A549 (cell line): ENCODE measurements around the gene SPECC1L.

Experiments
- BHLHE40 ChIP-seq: IDR thresholded peaks from 2 replicates; pipeline ENCODE4 v1.6.1; 2012; ENCODE audit warnings: low read depth, low read length, inconsistent platforms
- CHD2 ChIP-seq: fragments of 150-350 bp; IDR thresholded peaks from 2 replicates; pipeline ENCODE4 v1.6.1; 2014; ENCODE audit warnings: low read length; ENCODE audit not compliant: partially characterized antibody
- CTCF ChIP-seq: fragments of >200 bp; sonication (Bioruptor Twin); formaldehyde crosslinking; IDR thresholded peaks from 3 replicates; pipeline ENCODE4 v1.5.1; 2016
- EP300 ChIP-seq, 2 experiments: fragments of >200 bp; sonication (Bioruptor Twin); formaldehyde crosslinking; IDR thresholded peaks; 2 replicates in 1 of 2; 3 replicates in 1 of 2; pipeline ENCODE4 v1.6.1; 2016 to 2017
- MAX ChIP-seq: IDR thresholded peaks from 2 replicates; pipeline ENCODE4 v1.6.1; 2012
- NPAS2 ChIP-seq: fragments of 250-450 bp; sonication (Bioruptor Pico); IDR thresholded peaks from 2 replicates; pipeline ENCODE4 v1.8.0; 2022; ENCODE audit warnings: mild to moderate bottlenecking, moderate library complexity, borderline replicate concordance
- POLR2A ChIP-seq: IDR thresholded peaks from 2 replicates; pipeline ENCODE4 v1.6.1; 2012; ENCODE audit warnings: mild to moderate bottlenecking, low read length
- SMC3 ChIP-seq: fragments of >200 bp; sonication (Bioruptor Twin); formaldehyde crosslinking; IDR thresholded peaks from 3 replicates; pipeline ENCODE4 v1.6.1; 2018; ENCODE audit warnings: inconsistent platforms
- TP53 ChIP-seq: fragments of 250-450 bp; sonication (Bioruptor Pico); IDR thresholded peaks from 2 replicates; pipeline ENCODE4 v1.5.0; 2021; ENCODE audit warnings: mild to moderate bottlenecking, moderate library complexity

- TF ChIP-seq CTCF (no peak), CHD2 (no peak), EP300 (IDR thresholded peaks at IDR 0.05) (no peak), MAX (no peak), BHLHE40 (no peak), TP53 (CRISPR knock-in tag) (no peak), POLR2A (no peak), SMC3 (no peak), NPAS2 (CRISPR knock-in tag) (no peak)
These were observed 108.9 kb downstream of the SPECC1L start for GRCh38 chr22:24379536-24379935.
